ENCODE measurements around the gene ZBTB16.

Gene ZBTB16

DNA sequence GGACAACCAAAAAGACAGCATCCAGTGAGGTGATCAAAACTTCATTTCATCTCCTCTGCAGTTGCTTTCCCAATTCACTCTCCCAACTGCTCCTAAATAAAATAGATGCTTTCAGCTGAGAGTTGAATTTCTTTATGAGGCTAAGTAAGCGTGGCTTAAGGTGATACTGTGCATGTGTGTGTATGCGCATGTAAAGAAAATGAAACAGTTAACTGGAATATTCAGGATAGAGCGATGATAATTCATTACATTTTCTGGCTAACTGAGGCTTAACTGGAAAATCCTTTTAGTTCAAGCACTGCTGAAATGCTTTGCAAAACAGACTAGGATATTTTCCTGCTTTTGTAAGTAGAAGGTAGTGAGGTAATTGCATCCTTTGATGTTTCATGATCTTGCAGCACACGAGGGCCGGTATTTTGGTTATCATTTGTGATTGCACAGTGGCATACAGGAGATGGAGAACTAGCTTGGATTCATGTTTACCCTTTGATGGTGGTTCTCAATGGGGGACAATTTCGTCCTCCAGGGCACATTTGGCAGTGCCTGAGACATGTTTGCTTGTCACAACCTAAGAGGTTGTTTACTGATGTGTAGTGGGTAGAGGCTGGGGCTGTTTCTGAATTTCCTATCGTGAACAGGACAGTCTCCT lies 71.2 kb downstream of the ZBTB16 start:
- no peak for DNase-seq (ENCODE audit: low read depth)

DNA sequence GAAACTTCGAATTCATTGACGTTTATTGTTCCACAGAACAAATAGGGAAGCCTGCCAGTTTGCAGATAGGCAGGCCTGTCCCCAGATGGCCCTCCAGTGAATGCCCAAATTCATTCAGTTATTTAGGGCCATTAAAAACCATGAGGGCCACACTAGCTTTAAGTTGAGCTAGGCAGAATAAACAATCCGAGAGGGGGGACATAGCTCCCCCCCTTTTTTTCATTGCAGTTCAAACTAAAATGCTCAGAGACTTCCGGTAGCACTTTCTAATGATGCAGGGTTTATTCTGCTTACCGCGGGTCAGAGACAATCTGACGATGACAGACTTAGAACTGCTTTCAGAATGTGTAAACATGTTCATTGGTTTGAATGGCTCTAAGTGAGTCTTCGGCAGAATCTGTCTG lies 72.0 kb downstream of the ZBTB16 start:
- no peak for DNase-seq (ENCODE audit: low read depth)

GRCh38 chr11:114132417-114132816 lies 72.9 kb downstream of the ZBTB16 start:
- no peak for DNase-seq (ENCODE audit: low read depth)

DNA sequence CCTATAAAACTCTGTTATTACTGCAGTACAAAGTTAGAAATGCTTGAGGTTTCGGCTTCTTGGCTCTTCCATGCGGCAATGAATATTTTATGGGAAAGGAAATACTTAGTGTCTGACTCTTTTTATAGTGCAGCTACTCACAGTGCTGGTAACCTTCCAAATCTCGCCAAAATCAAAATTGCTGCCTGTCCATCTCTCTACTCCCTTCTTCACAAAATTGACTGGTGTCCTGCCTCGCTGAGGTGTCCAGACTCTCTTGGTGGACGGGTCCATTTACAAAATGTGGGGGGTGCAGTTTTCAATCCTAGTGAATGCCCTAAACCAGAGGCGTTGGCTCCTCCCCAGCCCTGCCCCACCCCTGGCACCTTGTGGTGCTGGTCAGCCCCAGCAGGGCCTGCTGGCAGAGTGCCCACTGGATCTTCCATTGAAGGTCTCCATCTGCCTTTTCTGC lies 73.5 kb downstream of the ZBTB16 start:
- DNase-seq (ENCODE audit: low read depth): no peak

DNA sequence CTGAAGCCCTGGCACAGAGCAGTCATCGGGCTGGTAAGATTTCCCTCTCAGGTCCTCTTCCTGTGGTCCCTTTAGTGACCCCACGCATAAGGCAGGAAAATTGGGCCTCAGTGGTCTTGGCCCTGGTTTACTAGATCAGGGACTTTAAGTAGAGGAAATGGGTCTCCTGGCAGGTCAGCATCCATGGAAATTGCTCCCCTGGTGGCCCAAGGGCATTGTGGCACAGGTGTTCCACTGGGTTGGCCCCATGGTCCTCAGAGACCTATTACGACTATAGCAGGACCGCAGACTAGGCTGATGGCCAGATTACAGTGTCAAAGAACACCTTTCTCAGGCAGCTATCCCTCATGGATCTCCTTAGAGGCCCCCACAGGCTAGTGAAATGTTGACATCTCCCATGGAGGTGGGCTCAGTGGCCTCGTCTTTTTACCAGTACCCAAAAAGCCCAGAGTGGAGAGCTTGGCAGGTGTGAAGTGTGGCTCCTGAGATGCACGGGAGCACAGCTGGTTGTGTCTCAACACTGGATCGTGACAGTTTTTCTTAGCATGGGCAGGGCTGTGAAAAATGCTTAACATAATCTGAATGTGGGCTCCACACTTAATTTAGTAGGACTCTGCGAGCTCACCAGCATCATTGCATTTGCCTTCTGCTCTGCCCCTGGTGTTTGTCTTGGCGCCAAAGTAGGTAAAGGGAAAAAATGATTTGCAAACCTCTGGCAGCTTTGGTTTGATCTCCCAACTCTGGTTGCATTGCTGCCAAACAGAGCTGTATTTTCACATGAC lies 74.2 kb downstream of the ZBTB16 start:
- DNase-seq (ENCODE audit: low read depth): no peak

DNA sequence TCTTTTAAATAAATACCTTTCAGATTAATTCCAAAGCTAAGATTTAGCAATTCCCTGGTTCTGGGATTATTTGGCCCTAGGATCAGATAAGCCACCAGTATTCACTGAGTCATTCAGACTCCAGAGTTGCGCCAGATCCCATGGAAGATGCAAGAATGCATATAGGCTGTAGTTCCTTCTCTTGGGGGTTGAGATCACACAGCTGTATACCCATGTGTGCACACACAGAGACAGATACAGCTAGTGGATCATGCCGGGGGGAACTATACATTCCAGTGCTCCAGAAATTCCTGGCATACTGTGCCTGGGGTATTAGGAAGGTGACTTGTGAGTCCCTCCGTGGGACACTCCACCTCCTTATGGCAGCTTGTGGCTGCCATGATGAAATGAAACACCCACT lies 75.4 kb downstream of the ZBTB16 start:
- DNase-seq (ENCODE audit: low read depth): no peak

- DNase-seq (ENCODE audit: low read depth): no peak
These were observed 76.2 kb downstream of the ZBTB16 start for GRCh38 chr11:114135737-114136151.

GRCh38 chr11:114136686-114137640 lies 77.5 kb downstream of the ZBTB16 start:
- no peak for DNase-seq (ENCODE audit: low read depth)

GRCh38 chr11:114137838-114138237 lies 78.3 kb downstream of the ZBTB16 start:
- DNase-seq (ENCODE audit: low read depth): no peak

- DNase-seq (ENCODE audit: low read depth): no peak
These were observed 78.9 kb downstream of the ZBTB16 start for GRCh38 chr11:114138411-114138810.

- DNase-seq (ENCODE audit: low read depth): no peak
These were observed 81.3 kb downstream of the ZBTB16 start for GRCh38 chr11:114140826-114141225.

- no peak for DNase-seq (ENCODE audit: low read depth)
These were observed 82.5 kb downstream of the ZBTB16 start for GRCh38 chr11:114141863-114142580.

- no peak for DNase-seq (ENCODE audit: low read depth)
These were observed 83.2 kb downstream of the ZBTB16 start for GRCh38 chr11:114142707-114143106.

DNA sequence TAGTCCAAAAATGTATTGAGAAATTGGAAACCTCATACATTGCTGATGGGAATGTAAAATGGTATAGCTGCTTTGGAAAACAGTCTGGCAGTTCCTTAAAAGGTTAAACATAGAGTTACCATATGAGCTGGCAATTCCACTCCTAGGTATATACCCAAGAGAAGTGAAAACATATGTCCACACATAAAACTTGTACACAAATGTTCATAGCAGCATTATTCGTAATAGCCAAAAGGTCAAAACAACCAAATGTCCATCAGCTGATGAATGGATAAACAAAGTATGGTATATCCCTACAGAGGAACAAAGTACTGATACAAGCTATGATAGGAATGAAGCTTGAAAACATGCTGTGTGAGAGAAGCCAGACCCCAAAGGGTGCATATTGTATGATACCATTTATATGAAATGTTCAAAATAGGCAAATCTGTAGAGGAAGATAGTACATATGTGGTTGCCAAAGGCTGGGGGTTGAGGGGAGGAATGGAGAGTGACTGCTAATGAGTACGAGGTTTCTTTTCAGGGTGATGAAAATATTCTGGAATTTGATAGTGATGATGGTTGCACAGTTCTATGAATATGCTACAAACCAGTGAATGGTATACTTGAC lies 85.8 kb downstream of the ZBTB16 start:
- DNase-seq (ENCODE audit: low read depth): no peak

DNA sequence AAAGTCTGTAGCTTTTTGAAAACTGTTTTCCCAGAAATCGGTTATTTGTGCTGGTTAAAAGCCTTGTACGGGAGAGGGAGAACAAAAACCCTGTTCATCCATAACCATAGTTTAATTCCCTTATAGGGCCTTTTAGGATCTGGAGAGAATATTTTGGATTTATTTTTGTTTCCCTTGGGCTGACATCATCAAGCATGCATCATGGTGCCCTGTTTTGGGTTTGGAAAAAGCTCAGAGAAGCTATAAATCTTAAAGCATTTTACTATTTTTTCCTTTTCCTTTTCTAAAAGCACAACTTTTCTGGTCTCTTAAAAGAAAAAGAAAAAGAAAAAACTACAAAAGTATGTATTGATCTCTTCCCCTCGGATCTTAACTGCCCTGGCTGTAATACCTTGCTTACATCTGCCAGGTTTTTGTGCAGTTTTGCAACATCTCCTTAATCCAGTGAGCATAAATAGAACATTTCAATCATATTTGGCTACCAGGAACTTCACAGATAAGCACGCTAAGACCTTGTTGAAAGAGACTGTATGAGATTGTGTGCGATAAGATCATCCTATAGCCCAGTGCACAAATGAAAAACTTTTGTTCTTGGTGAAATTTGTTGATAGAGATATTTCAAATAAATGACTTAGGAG lies 88.0 kb downstream of the ZBTB16 start:
- DNase-seq (ENCODE audit: low read depth): no peak

DNA sequence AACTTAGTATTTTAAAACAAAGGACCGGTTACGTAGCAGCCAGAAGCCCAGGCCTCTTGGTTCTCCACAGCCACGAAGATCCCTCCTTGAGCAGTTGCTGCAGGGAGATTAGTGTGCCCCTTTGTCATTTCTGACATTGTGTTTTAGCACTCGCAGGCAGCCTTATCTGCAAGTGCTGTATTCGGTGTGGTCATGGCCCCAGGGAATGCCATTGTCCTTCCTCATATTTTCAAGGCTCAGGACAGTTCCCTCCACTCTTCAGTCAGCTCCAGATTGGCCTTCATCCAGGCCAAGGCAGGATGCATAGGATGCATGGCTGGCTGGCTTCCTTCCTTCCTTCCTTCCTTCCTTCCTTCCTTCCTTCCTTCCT lies 88.5 kb downstream of the ZBTB16 start:
- no peak for DNase-seq (ENCODE audit: low read depth)

DNA sequence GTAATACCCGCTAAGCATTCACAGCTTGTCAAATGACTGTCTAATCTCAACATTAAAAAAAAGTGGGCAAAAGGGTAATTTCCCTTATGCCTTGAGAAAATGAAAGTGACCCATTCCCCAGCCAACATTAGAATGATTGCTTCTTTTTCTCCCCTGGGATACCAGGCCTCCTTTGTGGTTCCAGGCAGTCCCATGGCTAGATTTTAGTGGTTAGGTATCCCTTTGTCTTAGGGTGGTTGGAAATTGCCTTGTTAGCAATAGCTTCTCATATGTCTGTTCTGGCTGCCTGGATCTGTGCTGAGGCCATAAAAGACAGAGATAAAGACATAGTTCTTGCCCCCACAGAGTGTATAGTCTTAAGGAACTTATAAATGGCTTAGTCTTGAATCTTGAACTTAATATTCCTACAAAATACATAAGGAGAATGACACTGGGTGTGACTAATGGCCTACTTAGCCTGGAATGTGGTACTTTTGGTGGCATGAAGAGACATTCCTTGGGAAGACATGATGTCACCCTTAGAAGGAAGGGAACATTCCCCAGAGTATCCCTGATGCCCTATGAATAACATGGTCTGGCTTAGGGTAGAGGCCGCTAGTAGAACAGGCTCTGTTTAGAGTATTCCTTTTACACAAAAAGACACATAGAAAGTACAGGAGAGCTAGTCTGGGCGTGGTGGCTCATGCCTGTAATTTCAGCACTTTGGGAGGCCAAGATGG lies 90.3 kb downstream of the ZBTB16 start:
- no peak for DNase-seq (ENCODE audit: low read depth)

- no peak for DNase-seq (ENCODE audit: low read depth)
These were observed 91.2 kb downstream of the ZBTB16 start for GRCh38 chr11:114150671-114151070.

- no peak for DNase-seq (ENCODE audit: low read depth)
These were observed 92.1 kb downstream of the ZBTB16 start for GRCh38 chr11:114151631-114152030.

- DNase-seq (ENCODE audit: low read depth): no peak
These were observed 92.7 kb downstream of the ZBTB16 start for GRCh38 chr11:114152162-114152561.
